WTC11 (cell line): ENCODE measurements around the gene WWC1. TPM values are rescaled to one million over a fixed set of nuclear protein-coding genes. Genes with fewer than 3 reads are reported as not detected.

Source experiments
- ATAC-seq: fragments of 200-7000 bp; cut with Tn5 transposase; 2 replicates; pipeline ENCODE4 v1.10.0; 2021; ENCODE audit warnings: mild to moderate bottlenecking, moderate library complexity
- CTCF ChIA-PET: fragments of 300-600 bp; sonication (Branson Sonifier 250); formaldehyde crosslinking; loops from one replicate; lab custom pipeline; 2021; ENCODE audit warnings: antibody characterized with exemption; lab: Charles Lee
- POLR2A ChIA-PET: fragments of 350-600 bp; sonication (Branson Sonifier 250); formaldehyde crosslinking; loops from one replicate; lab custom pipeline; 2021; ENCODE audit warnings: antibody characterized with exemption; lab: Charles Lee
- DNase-seq: peaks from one replicate; pipeline ENCODE4 v3.0.0; 2021; ENCODE audit warnings: low spot score
- H3K27ac Mint-ChIP-seq: 2 replicates; pipeline ENCODE4 v1.8.0; 2021; ENCODE audit warnings: mixed read lengths
- H3K27me3 Mint-ChIP-seq: 2 replicates; pipeline ENCODE4 v1.8.0; 2021; ENCODE audit warnings: low read depth, mild to moderate bottlenecking, moderate library complexity, mixed read lengths
- H3K36me3 Mint-ChIP-seq: 2 replicates; pipeline ENCODE4 v1.8.0; 2021; ENCODE audit warnings: mixed read lengths
- H3K4me1 Mint-ChIP-seq: 2 replicates; pipeline ENCODE4 v1.8.0; 2022; ENCODE audit warnings: mixed read lengths
- H3K4me3 Mint-ChIP-seq: 2 replicates; pipeline ENCODE4 v1.8.0; 2021; ENCODE audit warnings: mild to moderate bottlenecking, moderate library complexity, mixed read lengths
- H3K9me3 Mint-ChIP-seq: 2 replicates; pipeline ENCODE4 v1.8.0; 2021; ENCODE audit warnings: mixed read lengths
- ELF4 ChIP-seq: sonication (generic); formaldehyde crosslinking; IDR thresholded peaks from 2 replicates; pipeline ENCODE4 v1.8.1; 2022; ENCODE audit warnings: low read depth, mild to moderate bottlenecking, moderate library complexity, missing genetic modification reagents
- FOXP1 ChIP-seq: sonication (generic); formaldehyde crosslinking; IDR thresholded peaks from 2 replicates; pipeline ENCODE4 v1.8.0; 2022; ENCODE audit warnings: missing genetic modification reagents, mild to moderate bottlenecking, moderate library complexity, borderline replicate concordance
- GABPB1 ChIP-seq: sonication (generic); formaldehyde crosslinking; IDR thresholded peaks from 2 replicates; pipeline ENCODE4 v1.8.1; 2023; ENCODE audit warnings: mild to moderate bottlenecking, missing genetic modification reagents
- IRF2 ChIP-seq: sonication (generic); formaldehyde crosslinking; IDR thresholded peaks from 2 replicates; pipeline ENCODE4 v1.8.0; 2022; ENCODE audit warnings: low read depth, missing genetic modification reagents, borderline replicate concordance
- NFATC4 ChIP-seq: fragments of 250-450 bp; sonication (Bioruptor Pico); IDR thresholded peaks from 2 replicates; pipeline ENCODE4 v1.9.0; 2021; ENCODE audit warnings: mild to moderate bottlenecking
- TCF7 ChIP-seq: sonication (generic); formaldehyde crosslinking; IDR thresholded peaks from 2 replicates; pipeline ENCODE4 v1.8.0; 2022; ENCODE audit warnings: mild to moderate bottlenecking, low read depth, missing genetic modification reagents, moderate library complexity
- ZNF121 ChIP-seq: sonication (generic); formaldehyde crosslinking; IDR thresholded peaks from 2 replicates; pipeline ENCODE4 v1.8.0; 2023; ENCODE audit warnings: missing genetic modification reagents
- ZNF263 ChIP-seq: sonication (generic); formaldehyde crosslinking; IDR thresholded peaks from 2 replicates; pipeline ENCODE4 v1.8.1; 2022; ENCODE audit warnings: low read depth, mild to moderate bottlenecking, moderate library complexity, missing genetic modification reagents
- ZNF416 ChIP-seq: fragments of 250-450 bp; sonication (Bioruptor Pico); IDR thresholded peaks from 2 replicates; pipeline ENCODE4 v1.9.0; 2021; ENCODE audit warnings: mild to moderate bottlenecking, inconsistent platforms
- total RNA-seq: library from RNA; stranded (reverse); gene quantifications from 3 replicates; pipeline ENCODE4 v1.2.3, GENCODE V29; 2021
- TF ChIP-seq, protein P1 (sequence below): sonication (generic); formaldehyde crosslinking; conservative IDR thresholded peaks from 2 replicates; pipeline ENCODE4 v1.8.1; 2023; ENCODE audit warnings: mild to moderate bottlenecking, low read depth, missing genetic modification reagents, moderate library complexity
- TF ChIP-seq, protein P2 (sequence below): sonication (generic); formaldehyde crosslinking; IDR thresholded peaks from 2 replicates; pipeline ENCODE4 v1.8.0; 2022; ENCODE audit warnings: mild to moderate bottlenecking, missing genetic modification reagents
- TF ChIP-seq, protein P3 (sequence below): sonication (generic); formaldehyde crosslinking; IDR thresholded peaks from 2 replicates; pipeline ENCODE4 v1.8.0; 2023; ENCODE audit warnings: mild to moderate bottlenecking, missing genetic modification reagents
- TF ChIP-seq, protein P4 (sequence below): sonication (generic); formaldehyde crosslinking; IDR thresholded peaks from 2 replicates; pipeline ENCODE4 v1.8.0; 2023; ENCODE audit warnings: missing genetic modification reagents, mild to moderate bottlenecking, borderline replicate concordance
- TF ChIP-seq, protein P5 (sequence below): fragments of 250-450 bp; sonication (Bioruptor Pico); IDR thresholded peaks from 2 replicates; pipeline ENCODE4 v1.8.0; 2021; ENCODE audit warnings: mild to moderate bottlenecking
- TF ChIP-seq, protein P6 (sequence below): sonication (generic); formaldehyde crosslinking; IDR thresholded peaks from 2 replicates; pipeline ENCODE4 v1.8.0; 2022; ENCODE audit warnings: mild to moderate bottlenecking, missing genetic modification reagents
- TF ChIP-seq, protein P7 (sequence below): fragments of 200-600 bp; IDR thresholded peaks from 2 replicates; pipeline ENCODE4 v1.8.0; 2022; ENCODE audit warnings: antibody characterized with exemption
- TF ChIP-seq, protein P8 (sequence below): sonication (generic); formaldehyde crosslinking; IDR thresholded peaks from 2 replicates; pipeline ENCODE4 v1.8.1; 2023; ENCODE audit warnings: mild to moderate bottlenecking, missing genetic modification reagents
- TF ChIP-seq, protein P9 (sequence below): sonication (generic); formaldehyde crosslinking; IDR thresholded peaks from 2 replicates; pipeline ENCODE4 v1.8.1; 2022; ENCODE audit warnings: low read depth, mild to moderate bottlenecking, moderate library complexity, missing genetic modification reagents, borderline replicate concordance

The WWC1 gene
- total RNA-seq, 1 experiment from 2014 or later: 48.4 TPM

DNA sequence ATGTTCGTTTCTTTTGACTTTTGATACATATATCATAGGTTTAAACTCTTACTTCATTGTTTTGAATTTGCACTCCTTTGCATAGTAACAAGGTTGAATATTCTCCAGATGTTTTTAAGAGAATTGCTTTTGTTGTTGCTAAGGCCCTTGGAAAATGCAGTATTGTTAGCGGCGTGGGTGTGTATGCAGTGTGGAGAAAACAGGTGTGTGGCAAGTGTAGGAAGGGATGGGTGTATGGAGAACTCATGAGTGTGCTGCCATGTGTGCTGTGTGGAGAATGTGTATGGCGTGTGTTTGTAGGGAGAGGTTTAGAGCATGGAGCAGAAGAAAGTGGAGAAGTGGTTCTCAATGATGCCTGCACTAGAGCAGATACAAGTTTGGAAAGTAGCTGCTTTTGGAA is 87.3 kb downstream of the WWC1 start (continued):
- TF ChIP-seq, protein P1, sequence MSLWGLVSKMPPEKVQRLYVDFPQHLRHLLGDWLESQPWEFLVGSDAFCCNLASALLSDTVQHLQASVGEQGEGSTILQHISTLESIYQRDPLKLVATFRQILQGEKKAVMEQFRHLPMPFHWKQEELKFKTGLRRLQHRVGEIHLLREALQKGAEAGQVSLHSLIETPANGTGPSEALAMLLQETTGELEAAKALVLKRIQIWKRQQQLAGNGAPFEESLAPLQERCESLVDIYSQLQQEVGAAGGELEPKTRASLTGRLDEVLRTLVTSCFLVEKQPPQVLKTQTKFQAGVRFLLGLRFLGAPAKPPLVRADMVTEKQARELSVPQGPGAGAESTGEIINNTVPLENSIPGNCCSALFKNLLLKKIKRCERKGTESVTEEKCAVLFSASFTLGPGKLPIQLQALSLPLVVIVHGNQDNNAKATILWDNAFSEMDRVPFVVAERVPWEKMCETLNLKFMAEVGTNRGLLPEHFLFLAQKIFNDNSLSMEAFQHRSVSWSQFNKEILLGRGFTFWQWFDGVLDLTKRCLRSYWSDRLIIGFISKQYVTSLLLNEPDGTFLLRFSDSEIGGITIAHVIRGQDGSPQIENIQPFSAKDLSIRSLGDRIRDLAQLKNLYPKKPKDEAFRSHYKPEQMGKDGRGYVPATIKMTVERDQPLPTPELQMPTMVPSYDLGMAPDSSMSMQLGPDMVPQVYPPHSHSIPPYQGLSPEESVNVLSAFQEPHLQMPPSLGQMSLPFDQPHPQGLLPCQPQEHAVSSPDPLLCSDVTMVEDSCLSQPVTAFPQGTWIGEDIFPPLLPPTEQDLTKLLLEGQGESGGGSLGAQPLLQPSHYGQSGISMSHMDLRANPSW (CRISPR knock-in tag): no peak
- TF ChIP-seq FOXP1 (CRISPR knock-in tag): no peak
- TF ChIP-seq, protein P2, sequence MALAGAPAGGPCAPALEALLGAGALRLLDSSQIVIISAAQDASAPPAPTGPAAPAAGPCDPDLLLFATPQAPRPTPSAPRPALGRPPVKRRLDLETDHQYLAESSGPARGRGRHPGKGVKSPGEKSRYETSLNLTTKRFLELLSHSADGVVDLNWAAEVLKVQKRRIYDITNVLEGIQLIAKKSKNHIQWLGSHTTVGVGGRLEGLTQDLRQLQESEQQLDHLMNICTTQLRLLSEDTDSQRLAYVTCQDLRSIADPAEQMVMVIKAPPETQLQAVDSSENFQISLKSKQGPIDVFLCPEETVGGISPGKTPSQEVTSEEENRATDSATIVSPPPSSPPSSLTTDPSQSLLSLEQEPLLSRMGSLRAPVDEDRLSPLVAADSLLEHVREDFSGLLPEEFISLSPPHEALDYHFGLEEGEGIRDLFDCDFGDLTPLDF: no peak
- TF ChIP-seq IRF2: no peak
- no peak for TF ChIP-seq ELF4 (CRISPR knock-in tag)

DNA sequence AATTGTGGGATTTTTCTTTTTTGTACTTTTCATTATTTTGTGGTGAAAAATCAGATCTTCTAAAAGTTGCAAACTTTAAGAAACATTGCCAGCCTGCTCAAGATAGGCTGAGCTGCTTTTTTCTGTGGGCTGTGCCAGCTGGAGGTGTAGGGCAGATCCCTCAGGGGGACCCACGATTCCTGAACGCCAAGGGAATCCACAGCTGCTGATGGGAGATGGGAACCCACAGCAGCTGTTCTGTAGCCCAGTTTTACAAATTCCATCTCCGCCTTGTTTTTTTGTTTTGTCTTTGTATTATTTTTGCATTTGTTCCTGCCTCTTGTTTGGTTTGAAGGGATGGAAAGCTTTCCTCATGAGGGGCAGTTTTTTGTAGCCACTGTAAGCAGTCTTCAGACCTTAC is 91.0 kb downstream of the WWC1 start:
- no peak overlapping the region for H3K4me3 Mint-ChIP-seq
- CTCF ChIA-PET: interaction anchor here (1.0 kb wide), 1 partner anchor 90 kb away, joined by 5 read pairs; no protein-coding TSS in a partner anchor
- H3K9me3 Mint-ChIP-seq: no peaks in the 10 kb centered on the region; the same call in 1 of the 2 replicates
- H3K27me3 Mint-ChIP-seq: no peaks in the 10 kb centered on the region
- no peak for ATAC-seq
- H3K4me1 Mint-ChIP-seq: no peaks in the 10 kb centered on the region
- POLR2A ChIA-PET: no interaction called here
- H3K27ac Mint-ChIP-seq: no peak overlapping the region
- H3K36me3 Mint-ChIP-seq: peaks cover 14% of the 10 kb centered on the region
- DNase-seq: no peak
- TF ChIP-seq GABPB1 (CRISPR knock-in tag) (no peak), ZNF263 (CRISPR knock-in tag) (no peak), ZNF416 (CRISPR knock-in tag) (no peak), NFATC4 (CRISPR knock-in tag) (no peak), ZNF121 (no peak), TCF7 (CRISPR knock-in tag) (no peak)
- TF ChIP-seq, protein P3, sequence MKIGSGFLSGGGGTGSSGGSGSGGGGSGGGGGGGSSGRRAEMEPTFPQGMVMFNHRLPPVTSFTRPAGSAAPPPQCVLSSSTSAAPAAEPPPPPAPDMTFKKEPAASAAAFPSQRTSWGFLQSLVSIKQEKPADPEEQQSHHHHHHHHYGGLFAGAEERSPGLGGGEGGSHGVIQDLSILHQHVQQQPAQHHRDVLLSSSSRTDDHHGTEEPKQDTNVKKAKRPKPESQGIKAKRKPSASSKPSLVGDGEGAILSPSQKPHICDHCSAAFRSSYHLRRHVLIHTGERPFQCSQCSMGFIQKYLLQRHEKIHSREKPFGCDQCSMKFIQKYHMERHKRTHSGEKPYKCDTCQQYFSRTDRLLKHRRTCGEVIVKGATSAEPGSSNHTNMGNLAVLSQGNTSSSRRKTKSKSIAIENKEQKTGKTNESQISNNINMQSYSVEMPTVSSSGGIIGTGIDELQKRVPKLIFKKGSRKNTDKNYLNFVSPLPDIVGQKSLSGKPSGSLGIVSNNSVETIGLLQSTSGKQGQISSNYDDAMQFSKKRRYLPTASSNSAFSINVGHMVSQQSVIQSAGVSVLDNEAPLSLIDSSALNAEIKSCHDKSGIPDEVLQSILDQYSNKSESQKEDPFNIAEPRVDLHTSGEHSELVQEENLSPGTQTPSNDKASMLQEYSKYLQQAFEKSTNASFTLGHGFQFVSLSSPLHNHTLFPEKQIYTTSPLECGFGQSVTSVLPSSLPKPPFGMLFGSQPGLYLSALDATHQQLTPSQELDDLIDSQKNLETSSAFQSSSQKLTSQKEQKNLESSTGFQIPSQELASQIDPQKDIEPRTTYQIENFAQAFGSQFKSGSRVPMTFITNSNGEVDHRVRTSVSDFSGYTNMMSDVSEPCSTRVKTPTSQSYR (CRISPR knock-in tag): no peak
- TF ChIP-seq, protein P4, sequence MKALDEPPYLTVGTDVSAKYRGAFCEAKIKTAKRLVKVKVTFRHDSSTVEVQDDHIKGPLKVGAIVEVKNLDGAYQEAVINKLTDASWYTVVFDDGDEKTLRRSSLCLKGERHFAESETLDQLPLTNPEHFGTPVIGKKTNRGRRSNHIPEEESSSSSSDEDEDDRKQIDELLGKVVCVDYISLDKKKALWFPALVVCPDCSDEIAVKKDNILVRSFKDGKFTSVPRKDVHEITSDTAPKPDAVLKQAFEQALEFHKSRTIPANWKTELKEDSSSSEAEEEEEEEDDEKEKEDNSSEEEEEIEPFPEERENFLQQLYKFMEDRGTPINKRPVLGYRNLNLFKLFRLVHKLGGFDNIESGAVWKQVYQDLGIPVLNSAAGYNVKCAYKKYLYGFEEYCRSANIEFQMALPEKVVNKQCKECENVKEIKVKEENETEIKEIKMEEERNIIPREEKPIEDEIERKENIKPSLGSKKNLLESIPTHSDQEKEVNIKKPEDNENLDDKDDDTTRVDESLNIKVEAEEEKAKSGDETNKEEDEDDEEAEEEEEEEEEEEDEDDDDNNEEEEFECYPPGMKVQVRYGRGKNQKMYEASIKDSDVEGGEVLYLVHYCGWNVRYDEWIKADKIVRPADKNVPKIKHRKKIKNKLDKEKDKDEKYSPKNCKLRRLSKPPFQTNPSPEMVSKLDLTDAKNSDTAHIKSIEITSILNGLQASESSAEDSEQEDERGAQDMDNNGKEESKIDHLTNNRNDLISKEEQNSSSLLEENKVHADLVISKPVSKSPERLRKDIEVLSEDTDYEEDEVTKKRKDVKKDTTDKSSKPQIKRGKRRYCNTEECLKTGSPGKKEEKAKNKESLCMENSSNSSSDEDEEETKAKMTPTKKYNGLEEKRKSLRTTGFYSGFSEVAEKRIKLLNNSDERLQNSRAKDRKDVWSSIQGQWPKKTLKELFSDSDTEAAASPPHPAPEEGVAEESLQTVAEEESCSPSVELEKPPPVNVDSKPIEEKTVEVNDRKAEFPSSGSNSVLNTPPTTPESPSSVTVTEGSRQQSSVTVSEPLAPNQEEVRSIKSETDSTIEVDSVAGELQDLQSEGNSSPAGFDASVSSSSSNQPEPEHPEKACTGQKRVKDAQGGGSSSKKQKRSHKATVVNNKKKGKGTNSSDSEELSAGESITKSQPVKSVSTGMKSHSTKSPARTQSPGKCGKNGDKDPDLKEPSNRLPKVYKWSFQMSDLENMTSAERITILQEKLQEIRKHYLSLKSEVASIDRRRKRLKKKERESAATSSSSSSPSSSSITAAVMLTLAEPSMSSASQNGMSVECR (CRISPR knock-in tag): no peak
- TF ChIP-seq, protein P5, sequence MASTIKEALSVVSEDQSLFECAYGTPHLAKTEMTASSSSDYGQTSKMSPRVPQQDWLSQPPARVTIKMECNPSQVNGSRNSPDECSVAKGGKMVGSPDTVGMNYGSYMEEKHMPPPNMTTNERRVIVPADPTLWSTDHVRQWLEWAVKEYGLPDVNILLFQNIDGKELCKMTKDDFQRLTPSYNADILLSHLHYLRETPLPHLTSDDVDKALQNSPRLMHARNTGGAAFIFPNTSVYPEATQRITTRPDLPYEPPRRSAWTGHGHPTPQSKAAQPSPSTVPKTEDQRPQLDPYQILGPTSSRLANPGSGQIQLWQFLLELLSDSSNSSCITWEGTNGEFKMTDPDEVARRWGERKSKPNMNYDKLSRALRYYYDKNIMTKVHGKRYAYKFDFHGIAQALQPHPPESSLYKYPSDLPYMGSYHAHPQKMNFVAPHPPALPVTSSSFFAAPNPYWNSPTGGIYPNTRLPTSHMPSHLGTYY (CRISPR knock-in tag): no peak
- TF ChIP-seq, protein P6, sequence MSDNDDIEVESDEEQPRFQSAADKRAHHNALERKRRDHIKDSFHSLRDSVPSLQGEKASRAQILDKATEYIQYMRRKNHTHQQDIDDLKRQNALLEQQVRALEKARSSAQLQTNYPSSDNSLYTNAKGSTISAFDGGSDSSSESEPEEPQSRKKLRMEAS: no peak
- TF ChIP-seq, protein P7, sequence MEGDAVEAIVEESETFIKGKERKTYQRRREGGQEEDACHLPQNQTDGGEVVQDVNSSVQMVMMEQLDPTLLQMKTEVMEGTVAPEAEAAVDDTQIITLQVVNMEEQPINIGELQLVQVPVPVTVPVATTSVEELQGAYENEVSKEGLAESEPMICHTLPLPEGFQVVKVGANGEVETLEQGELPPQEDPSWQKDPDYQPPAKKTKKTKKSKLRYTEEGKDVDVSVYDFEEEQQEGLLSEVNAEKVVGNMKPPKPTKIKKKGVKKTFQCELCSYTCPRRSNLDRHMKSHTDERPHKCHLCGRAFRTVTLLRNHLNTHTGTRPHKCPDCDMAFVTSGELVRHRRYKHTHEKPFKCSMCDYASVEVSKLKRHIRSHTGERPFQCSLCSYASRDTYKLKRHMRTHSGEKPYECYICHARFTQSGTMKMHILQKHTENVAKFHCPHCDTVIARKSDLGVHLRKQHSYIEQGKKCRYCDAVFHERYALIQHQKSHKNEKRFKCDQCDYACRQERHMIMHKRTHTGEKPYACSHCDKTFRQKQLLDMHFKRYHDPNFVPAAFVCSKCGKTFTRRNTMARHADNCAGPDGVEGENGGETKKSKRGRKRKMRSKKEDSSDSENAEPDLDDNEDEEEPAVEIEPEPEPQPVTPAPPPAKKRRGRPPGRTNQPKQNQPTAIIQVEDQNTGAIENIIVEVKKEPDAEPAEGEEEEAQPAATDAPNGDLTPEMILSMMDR: no peak
- TF ChIP-seq, protein P8, sequence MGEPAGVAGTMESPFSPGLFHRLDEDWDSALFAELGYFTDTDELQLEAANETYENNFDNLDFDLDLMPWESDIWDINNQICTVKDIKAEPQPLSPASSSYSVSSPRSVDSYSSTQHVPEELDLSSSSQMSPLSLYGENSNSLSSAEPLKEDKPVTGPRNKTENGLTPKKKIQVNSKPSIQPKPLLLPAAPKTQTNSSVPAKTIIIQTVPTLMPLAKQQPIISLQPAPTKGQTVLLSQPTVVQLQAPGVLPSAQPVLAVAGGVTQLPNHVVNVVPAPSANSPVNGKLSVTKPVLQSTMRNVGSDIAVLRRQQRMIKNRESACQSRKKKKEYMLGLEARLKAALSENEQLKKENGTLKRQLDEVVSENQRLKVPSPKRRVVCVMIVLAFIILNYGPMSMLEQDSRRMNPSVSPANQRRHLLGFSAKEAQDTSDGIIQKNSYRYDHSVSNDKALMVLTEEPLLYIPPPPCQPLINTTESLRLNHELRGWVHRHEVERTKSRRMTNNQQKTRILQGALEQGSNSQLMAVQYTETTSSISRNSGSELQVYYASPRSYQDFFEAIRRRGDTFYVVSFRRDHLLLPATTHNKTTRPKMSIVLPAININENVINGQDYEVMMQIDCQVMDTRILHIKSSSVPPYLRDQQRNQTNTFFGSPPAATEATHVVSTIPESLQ (CRISPR knock-in tag): no peak
- TF ChIP-seq, protein P9, sequence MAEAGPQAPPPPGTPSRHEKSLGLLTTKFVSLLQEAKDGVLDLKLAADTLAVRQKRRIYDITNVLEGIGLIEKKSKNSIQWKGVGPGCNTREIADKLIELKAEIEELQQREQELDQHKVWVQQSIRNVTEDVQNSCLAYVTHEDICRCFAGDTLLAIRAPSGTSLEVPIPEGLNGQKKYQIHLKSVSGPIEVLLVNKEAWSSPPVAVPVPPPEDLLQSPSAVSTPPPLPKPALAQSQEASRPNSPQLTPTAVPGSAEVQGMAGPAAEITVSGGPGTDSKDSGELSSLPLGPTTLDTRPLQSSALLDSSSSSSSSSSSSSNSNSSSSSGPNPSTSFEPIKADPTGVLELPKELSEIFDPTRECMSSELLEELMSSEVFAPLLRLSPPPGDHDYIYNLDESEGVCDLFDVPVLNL (CRISPR knock-in tag): no peak
